PC-9 (cell line): Measurements from ENCODE around the gene MT1F.

ENCODE experiments used
- CTCF ChIP-seq: fragments of 200-600 bp; sonication (generic); conservative IDR thresholded peaks from 2 replicates; pipeline ENCODE4 v1.6.1; 2017; ENCODE audit warnings: mixed run types, antibody characterized with exemption, mild to moderate bottlenecking, moderate library complexity
- EZH2 ChIP-seq: fragments of 200-600 bp; sonication (generic); IDR thresholded peaks from 2 replicates; pipeline ENCODE4 v1.8.0; 2017; ENCODE audit warnings: antibody characterized with exemption, low read depth

GRCh38 chr16:56643833-56644232, 13.9 kb upstream of the MT1F start:
- TF ChIP-seq CTCF (0 out of 2 replicates have a peak, but pooled peaks have one; percentile 7), EZH2 (no peak)
